NOMO-1 treated with DMSO at 0.1 percent for 48 hours (cell line): ENCODE measurements around the gene RFNG.

ENCODE experiments used
- DNase-seq: peaks from one replicate; lab custom pipeline; 2025; ENCODE audit not compliant: unreplicated experiment; lab: John Stamatoyannopoulos, UW

Gene RFNG, protein sequence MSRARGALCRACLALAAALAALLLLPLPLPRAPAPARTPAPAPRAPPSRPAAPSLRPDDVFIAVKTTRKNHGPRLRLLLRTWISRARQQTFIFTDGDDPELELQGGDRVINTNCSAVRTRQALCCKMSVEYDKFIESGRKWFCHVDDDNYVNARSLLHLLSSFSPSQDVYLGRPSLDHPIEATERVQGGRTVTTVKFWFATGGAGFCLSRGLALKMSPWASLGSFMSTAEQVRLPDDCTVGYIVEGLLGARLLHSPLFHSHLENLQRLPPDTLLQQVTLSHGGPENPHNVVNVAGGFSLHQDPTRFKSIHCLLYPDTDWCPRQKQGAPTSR

DNA sequence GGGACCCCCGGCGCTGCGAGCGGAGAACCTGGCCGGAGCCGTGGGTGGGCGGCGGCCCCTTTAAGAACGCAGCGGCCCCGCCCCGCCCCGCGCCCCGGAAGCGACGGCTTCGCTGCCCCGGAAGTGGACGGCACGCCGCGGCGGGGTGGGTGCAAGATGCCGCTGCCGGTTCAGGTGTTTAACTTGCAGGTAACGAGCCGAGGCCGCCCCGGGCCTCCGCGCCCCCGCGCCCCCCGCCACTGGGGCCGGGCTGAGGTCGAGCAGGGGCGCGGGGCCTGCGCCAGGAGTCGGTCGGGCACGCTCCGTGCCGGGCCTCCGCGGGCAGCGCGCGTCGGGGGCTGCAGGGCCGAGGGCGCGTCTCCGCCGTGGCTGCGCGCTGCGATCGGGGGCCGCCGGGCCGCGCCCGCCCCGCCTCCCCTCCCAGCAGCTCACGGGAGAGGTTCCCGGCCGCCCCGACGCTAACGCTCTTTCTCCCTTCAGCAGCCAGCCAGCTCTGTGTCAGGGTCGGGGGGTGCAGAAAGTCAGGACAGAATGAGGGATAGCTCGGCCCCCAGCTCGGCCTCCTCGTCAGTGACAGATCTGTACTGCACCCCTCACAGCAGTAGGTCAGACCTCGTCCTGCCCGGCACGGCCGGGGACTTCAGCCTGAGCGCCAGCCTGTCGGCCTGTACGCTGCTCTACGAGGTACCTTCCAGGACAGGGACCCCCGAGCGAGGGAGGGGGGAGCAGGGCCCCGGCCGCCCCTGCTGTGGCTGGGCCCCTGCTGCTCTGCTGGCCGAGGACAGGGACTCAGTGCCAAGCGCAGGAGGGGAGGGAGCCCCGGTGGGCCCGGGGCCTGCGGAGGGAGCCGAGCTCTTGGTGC is at the start of gene RFNG, which contains the start of gene GPS1:
Gene RFNG (minus strand): TSS at position 36 of the 862 bp plus-strand sequence. CDS start 45 bp downstream, outside the sequence.
Gene GPS1 (plus strand): TSS at position 123 of the 862 bp plus-strand sequence. CDS start 34 bp downstream, at position 157.
- DNase-seq = no peak

DNA sequence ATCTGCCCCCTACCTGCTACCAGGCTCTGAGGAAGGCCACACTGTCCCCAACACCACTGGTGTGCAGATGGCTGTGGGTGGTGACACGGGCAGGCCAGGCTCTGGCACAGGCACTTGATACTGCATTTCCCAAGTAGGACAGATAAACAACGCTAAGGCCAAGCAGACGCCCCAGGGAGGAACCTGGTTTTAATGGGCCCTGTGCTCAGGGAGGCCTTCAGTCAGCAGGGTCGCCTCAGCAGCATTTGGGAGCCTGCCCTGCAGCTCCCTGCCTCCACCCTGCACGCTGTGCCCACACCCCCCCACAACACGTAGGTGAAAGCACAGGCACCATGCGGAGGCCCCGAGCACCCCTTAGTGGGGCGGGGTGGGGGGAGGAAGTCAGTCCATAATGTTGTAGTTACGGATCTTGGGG is 49.7 kb upstream of the RFNG start:
- DNase-seq = no peak

DNA sequence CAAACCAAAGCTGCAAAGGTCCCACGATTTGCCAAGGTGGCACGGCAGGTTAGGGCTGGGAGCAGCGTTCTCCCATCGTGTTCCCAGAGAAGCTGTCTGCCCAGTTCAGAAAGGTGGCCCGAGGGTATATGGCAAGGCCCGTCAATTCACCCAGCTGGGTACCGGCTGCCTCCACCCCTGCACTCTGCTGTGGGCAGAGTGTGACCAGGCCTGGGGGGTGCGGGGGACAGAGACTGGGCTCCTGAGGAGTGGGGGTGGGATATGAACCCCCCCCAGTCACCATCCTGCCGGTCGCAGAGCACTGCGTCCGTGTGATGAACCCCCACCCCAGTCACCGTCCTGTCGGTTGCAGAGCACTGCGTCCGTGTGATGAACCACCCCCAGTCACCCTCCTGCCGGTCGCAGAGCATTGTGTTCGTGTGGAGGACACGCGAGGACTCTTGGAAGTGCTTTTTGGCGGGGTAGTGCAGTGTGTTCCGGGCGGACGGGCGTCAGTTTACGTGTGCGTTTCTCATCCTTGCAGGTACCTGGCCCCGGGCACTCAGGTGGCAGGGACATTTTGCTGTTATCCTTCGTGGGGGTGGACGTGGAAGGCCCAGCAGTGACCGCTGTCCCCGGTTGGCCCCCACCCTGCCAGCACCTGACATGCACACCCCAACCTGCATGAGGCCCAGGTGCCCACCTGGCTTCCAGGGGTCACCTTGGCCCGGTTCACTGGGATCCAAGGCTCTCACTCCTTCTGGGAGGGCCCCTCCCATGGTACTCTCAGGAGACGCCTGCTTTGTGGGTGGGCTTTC is 49.1 kb upstream of the RFNG start:
- no peak for DNase-seq

DNA sequence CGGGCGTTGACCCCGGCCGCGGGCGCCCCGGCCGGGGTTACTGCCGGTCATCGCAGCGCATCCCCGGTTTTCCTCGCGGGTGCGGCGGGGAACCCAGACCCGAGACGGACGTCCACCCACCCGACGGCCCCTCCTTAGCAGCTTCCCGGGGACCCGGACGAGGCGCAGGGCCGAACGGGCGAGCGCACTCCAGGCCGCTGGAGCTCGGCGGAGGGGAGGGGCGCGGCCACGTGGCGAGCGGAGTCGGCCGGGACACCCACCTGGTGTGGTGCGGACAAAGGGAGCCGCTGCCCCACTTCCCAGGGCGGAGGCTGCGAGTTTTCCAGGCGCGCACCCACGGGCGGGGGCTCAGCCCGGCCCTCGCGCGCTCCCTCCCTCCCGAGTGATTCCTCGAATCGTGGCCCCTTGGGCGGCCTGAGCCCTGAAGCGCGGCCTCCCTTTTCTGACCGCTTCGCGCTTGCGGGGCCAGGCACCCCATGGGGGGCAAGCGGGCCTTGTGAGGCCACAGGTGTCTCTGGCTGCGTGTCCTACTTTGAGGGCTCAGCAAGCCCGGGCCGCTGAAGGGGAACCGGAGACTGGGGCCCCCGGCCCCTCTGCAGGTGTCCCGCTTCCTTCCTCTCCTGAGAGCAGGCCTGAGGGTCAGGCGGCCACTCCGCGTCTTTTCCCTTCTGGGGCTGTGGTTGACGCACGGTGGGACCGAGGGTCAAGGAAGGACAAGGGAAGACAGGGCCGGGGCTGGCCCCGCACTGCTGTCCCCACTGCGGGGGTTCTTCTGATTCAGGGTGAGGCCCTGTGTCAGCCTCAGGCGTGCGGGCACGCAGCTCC is 47.5 kb upstream of the RFNG start:
- peak; percentile 4 for DNase-seq

DNA sequence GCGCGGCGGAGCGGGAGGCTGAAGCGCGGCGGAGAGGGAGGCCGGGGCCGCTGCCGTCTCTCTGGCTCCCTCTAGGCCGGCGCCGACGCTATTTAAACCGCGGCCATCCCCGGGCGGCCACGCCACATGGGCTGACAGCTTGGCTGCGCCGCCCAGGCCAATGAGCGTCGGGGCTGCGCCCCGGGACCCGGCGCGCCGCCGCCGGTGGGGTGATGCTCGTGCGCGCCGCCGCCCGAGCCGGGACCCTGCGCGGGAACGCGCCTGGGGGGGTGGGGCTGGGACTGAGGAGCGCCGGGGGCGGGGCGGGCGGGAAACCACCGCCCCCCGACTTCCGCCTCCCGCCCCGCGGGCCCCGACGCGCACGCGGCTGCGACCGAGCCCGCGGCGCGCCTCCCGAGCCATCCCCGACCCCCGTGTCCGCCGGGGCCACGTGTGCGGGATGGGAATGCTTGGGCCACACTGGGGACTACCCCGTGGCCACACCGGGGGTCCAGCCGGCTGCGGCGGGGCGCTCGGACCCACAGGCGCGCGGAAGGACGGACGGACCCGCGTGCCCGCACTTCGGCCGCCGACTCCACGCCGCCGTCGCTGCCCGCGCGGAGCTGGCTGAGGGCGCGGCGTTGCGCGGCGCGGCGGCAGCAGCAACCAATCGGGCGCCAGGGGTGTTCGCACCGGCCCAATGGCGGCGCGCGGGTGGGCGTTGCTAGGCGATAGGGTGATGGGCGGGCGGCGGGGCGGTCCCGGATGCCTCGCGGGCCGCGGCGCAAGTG is 46.7 kb upstream of the RFNG start, which contains the start of gene FASN:
Gene FASN (minus strand): TSS at position 68 of the 770 bp plus-strand sequence. CDS start 1,791 bp downstream, outside the sequence.
- peak; percentile 89 for DNase-seq

DNA sequence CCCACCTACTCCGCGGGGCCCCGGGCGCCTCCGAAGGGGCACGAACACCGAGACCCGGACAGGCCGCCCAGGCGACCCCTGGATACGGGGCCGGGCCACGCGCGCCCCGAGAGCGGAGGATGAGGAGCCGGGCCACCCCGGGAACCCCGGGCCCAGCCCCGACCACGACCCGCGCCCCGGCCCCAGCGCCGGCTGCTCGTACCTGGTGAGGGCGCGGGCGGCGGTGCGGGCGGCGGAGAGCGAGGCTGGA is 46.2 kb upstream of the RFNG start:
- DNase-seq = no peak

DNA sequence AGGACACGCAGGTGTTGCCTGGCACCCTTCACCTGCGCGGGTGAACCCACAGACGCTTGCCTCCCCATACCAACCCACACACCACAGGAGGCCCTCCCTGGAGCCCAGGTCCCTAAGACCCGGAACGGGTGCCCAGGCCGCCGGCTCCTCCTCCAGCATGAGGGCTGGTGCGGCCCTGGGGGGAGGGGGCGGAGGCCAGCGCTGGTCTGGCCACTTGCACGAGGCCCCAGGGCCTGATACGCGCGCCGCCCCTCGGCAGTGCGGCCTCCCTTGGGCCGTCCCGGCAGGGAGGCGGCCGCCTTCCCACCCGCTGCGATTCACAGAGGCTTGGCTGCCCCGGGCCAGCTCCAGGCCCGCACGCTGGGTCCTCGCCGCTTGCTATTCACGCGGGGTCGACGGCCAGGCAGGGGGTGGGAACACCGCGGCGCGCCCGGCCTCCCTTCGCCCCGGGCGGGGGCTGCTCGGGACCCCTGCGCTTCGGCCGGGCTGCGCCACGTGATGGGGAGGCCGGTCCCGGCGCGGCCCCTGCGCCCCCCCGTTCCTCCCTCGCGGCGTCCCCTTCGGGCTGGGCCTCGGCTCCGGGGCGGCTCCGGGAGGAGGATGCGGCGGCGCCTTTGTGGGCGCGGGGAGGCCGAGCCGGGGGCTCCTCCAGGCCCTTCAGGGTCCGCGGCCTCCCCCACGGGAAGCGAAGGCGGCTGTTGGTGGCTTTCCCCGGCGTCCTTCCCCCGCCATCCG is 45.7 kb upstream of the RFNG start:
- DNase-seq = no peak

DNA sequence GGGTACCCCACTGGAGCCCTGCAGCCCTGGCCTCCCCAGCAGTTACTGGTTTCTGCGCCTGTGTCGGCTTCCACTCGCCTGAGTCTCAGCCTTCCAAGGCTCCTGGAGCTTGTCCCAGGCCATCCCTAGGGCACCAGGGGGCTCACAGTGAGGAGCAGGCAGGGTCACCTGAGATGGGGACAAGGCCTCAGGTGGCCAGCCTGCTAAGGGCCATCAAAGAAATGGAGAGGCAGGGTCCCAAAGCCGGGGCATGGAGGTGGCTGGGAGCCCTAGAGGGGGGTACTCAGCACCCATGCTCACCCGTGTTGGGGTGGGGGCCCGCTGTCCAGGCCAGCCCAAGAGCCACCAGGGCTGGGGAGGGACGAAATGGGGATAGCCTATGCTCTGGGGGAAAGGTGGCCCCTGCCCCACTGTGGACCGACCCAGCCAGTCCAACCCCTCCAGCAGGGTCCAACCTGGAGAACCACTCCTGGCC is 45.1 kb upstream of the RFNG start:
- no peak for DNase-seq

DNA sequence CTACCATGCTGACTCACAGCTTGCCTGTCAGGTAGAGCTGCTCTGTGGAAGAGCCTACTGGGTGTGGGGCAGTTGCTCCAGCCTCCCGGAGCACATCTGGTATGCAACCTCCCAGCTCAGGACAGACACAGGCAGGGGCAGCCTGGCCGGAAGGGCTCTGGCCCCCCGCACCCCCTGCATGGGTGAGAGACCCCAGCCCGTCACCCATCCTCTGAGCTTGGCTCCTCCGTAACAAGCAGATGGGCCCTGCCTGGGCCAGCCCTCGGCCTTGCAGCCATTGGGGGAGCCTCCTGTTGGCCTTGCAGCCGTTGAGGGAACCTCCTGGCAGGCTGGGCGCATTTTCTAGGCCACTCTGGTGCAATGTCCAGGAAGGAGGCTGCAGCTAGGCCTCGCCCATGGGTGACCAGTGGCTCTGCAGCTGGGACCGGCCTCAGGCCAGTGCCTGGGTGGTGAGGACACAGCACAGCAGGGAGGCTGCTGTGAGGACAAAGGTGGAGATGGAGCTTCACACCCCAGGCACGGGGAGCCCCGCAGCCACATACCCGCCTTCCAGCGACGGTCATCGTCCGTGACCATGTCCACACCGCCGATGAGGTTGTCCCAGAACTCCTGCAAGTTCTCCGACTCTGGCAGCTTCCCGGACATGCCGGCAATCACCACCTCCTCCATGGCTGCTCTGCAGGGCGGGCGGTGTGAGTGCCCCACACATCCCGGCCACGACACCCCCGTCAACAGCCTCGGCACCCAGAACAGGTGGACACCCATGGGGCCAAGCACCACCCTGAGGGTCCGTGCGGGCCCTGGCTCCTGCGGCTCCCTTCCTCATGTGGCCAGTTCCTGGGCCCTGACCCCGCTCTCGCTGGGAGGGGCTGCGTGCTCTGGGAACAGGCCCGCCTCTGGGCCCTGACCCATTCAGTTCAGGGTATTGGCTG is 44.4 kb upstream of the RFNG start:
- no peak for DNase-seq

DNA sequence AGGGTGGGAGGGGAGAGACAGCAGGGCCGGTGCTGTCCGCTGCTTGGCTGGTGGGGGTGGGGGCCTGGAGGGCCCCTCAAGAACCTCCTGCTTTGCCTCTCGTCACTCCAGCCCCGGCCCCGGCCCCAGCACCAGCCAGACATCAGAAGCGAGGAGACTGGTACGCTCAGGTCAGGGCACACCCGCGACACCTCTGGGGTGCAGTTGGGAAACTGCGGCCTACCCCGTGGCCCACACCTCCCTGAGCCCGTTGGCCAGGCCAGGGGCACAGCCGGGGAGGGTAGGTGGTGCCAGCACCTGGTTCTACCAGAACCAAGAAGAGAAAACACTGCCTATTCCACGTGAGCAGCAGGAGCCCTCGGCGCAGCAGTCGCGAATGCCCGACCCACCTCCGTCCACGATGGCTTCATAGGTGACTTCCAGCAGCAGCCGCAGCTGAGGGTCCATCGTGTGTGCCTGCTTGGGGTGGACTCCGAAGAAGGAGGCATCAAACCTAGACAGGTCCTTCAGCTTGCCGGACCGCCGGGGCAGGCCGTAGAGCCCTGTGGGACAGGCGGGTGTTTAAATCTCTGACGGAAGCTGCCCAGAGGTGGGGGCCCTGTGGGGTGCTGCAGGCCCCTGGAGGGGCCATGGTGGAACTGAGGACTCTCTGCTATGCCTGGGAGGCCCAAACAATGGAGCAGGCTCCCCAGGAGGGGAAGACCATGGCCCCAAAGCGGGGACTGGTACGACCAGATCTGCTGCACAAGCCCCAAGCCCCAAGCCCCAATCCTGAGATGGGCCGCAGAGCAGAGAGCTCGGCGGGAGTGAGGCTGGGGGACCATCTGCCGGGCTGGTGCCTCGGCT is 43.5 kb upstream of the RFNG start:
- DNase-seq = no peak

DNA sequence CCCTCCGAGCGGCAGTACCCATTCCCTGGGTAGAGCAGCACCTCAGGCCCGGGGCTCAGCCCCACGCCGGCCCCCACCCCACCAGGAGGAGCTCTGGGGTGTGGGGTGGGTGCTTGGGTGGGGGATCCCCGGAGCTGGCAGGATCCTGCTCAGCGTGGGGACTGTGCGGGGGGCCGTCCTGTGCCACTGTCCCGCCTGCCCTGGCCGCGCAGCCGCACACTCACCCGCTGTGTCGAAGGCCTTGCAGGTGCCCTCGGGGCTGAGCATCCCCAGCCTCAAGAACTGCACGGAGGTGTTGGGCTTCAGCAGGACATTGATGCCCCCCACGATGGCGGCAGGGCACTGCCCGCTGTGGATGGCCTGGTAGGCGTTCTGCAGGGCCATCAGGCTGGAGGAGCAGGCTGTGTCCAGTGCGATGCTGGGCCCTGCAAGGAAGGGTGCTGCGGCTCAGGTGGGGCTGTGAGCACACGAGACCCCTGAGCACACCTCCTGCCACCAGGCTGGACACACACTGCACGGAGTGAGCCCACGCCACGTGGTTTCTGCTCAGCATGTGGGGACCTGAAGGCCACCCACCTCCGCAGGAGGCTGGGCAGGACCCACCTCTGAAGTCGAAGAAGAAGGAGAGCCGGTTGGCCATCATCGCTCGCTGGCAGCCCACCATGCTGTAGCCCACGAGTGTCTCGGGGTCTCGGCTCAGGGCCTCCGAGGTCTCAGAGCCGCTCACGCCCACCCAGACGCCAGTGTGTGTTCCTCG is 41.6 kb upstream of the RFNG start:
- DNase-seq = no peak

DNA sequence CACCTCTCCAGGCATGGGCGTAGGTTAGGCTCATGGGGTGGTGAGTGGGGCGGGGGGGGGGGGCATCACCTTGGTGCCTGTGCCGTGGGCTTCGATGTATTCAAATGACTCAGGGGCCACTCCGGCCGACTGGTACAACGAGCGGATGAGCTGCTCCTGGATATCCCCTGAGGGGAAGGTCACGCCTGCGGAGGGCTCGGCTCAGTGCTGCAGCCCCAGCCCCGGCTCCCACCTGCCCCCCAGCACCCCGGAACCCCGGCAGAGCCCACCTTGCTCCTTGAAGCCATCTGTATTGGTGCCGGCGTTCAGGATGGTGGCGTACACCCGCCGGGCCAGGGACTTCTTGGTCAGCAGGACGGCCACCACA is 41.0 kb upstream of the RFNG start:
- DNase-seq = no peak

DNA sequence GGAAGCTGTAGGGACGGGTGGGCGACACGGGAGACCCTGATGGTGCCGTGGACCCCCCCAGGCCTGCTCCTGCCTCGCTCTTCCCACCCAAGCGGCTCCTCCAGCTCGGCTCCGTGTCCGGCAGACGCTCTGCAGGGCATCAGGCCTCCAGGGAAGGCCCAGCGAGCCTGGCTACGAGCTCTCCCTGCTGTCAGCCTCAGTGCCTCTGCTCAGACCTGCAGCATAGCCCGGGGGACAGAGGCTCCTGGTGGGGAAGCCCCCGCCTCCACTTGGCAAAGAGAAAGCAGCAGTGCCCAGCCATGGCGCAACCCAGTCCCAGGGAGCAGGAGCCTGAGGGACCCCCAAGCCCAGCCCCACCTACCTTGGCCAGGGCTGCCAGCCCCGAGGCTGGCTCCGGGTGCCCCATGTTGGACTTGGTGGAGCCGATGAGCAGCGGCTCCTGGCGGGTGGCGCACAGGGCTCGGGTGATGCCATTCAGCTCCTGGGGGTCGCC is 40.5 kb upstream of the RFNG start:
- no peak for DNase-seq

DNA sequence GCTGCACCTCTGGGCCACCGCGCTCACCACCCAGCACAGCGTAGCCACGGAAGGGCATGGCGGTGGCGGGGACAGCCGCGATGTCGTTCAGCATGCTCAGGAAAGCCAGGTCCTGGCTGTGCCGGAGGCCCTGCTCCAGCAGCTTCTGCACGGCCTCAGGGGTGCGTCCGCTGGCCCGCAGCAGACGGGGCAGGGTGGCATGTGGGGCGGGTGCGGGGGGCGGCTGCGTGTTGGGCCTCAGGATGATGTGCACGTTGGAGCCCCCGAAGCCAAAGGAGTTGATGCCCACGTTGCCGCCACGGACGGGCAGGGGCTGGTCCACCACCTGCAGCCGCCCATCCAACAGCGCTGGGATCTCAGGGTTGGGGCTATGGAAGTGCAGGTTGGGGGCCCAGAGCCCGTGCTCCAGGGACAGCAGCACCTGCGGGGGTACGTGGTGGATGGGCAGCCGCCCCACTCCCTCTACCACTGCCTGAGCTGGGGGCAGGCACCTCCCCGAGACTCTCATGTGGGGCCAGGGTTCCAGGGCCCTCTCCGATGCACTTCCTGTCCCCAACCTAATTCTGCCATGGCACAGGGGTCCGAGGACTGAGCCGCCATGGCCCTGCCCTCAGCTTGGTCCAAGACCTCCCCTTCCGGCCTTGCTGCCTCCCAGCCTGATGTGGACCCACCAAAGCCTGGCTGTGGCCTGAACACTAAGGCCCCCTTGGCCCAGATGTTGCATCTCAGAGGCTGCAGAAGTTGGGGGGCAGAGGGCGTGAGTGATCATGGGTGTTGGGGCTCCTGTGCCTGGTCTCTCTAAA is 39.9 kb upstream of the RFNG start:
- DNase-seq = no peak

DNA sequence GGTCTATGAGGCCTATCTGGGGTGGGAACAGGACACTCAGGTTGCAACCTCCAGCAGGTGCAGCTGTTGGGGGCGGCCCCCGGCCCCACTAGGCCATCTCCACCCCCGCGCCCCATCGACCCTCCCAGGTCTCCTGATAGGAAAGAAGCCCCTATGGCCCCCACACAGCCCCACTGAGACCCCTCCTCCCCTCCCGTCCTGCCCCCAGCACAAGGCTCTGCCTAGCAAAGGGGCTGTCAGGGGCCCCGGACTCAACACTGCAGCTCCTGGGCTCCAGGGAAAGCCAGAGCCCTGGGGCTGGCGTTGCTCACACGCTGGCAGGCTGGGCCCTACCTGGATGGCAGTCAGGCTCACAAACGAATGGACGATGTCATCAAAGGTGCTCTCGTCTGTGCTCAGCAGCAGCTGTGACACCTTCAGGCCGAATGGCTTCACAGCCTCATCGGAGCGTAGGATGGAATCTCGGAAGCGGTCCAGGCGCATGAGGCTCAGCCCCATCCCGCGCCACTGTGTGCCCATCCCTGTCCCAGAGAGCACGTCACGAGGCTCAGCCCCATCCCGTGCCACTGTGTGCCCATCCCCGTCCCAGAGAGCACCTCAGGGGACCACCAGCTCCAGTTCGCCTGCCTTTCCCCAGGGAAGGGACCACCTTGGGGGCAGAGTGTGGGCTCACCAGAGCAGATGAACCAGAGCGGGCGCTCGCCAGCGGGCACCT is 39.1 kb upstream of the RFNG start:
- no peak for DNase-seq
